ENCODE data around the gene CDK14. TPM values are rescaled to one million over a fixed set of nuclear protein-coding genes. Genes with fewer than 3 reads are reported as not detected.

CDK14 gene
- total RNA-seq, 1 experiment from 2014 or later = 39.1 TPM

DNA sequence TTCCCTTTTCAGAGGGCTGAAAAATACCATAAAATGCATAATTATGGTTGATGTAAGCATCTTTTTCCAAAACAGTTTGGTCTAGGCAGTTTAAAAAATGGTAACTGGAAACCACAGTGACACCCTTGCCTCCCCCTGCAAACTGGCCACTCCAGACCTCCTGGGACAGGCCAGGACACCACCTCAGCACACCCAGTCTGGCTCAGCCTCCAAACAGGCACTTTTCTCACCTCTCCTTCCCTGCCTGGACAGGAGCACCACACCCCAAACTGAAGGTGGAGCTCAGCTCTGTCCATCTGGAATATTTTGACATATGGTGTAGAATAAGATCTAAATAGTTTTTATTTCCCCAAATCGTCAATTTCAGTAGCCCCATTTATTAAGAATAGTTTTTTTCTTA, 78.5 kb downstream of the CDK14 start:
- H3F3A ChIP-seq (ENCODE audit: insufficient read depth, low read depth) = no peaks in the 10 kb centered on the region
- H3K79me2 ChIP-seq (ENCODE audit: low read depth) = no peaks in the 10 kb centered on the region
- no peak overlapping the region for H3K4me2 ChIP-seq
- no peak overlapping the region for H3K4me3 ChIP-seq
- BruUV-seq (replicated peaks) = no TSS peak
- H3K9me2 ChIP-seq (ENCODE audit: insufficient read depth) = no peaks in the 10 kb centered on the region
- H3K9me3 ChIP-seq (ENCODE audit: insufficient read depth, low read depth) = no peaks in the 10 kb centered on the region
- intact Hi-C loops (cut with micrococcal nuclease; ENCODE audit: unreplicated experiment) = no loop called here
- no peaks in the 10 kb centered on the region for H4K20me1 ChIP-seq (ENCODE audit: insufficient read depth)
- CTCF ChIA-PET = no interaction called here
- H3K27me3 ChIP-seq (ENCODE audit: insufficient read depth, low read depth) = no peaks in the 10 kb centered on the region
- no peaks in the 10 kb centered on the region for H3K36me3 ChIP-seq (ENCODE audit: low read depth)
- no peak overlapping the region for H2AFZ ChIP-seq
- H3K27ac ChIP-seq = no peak overlapping the region
- no peak for DNase-seq
- POLR2A ChIA-PET (ENCODE audit: unreplicated experiment) = no interaction called here
- no peak for TF ChIP-seq EZH2 (IDR thresholded peaks at IDR 0.05; ENCODE audit: low read depth)
- TF ChIP-seq, protein P1, sequence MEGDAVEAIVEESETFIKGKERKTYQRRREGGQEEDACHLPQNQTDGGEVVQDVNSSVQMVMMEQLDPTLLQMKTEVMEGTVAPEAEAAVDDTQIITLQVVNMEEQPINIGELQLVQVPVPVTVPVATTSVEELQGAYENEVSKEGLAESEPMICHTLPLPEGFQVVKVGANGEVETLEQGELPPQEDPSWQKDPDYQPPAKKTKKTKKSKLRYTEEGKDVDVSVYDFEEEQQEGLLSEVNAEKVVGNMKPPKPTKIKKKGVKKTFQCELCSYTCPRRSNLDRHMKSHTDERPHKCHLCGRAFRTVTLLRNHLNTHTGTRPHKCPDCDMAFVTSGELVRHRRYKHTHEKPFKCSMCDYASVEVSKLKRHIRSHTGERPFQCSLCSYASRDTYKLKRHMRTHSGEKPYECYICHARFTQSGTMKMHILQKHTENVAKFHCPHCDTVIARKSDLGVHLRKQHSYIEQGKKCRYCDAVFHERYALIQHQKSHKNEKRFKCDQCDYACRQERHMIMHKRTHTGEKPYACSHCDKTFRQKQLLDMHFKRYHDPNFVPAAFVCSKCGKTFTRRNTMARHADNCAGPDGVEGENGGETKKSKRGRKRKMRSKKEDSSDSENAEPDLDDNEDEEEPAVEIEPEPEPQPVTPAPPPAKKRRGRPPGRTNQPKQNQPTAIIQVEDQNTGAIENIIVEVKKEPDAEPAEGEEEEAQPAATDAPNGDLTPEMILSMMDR (conservative IDR thresholded peaks at IDR 0.05) = no peak
- no peaks in the 10 kb centered on the region for H3K4me1 ChIP-seq (replicated peaks; ENCODE audit: insufficient read depth)

DNA sequence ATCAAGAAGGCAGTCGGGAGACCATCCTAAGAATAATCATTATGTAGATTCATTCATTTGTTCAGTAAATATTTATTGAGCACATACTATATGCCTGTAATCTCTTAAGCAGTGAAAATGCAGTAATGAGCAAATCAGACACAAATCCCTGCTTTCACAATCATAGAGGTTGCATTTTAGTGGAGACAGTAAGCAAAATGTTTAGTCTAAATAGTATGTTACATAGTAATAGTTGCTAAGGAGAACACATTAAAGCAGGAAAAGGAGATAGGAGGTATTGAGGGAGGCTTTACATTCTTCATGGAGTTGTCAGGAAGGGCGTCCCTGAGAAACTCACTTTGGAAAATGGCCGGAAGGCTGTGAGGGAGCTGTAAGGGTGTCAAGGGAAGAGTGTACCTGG, 79.9 kb downstream of the CDK14 start:
- no peak overlapping the region for H3K4me2 ChIP-seq
- TF ChIP-seq EZH2 (IDR thresholded peaks at IDR 0.05; ENCODE audit: low read depth) = no peak
- TF ChIP-seq, protein P1 (conservative IDR thresholded peaks at IDR 0.05) = no peak
- POLR2A ChIA-PET (ENCODE audit: unreplicated experiment) = no interaction called here
- H4K20me1 ChIP-seq (ENCODE audit: insufficient read depth) = no peaks in the 10 kb centered on the region
- H3K9me2 ChIP-seq (ENCODE audit: insufficient read depth) = no peaks in the 10 kb centered on the region
- H3K27me3 ChIP-seq (ENCODE audit: insufficient read depth, low read depth) = no peaks in the 10 kb centered on the region
- H3K79me2 ChIP-seq (ENCODE audit: low read depth) = no peaks in the 10 kb centered on the region
- H3F3A ChIP-seq (ENCODE audit: insufficient read depth, low read depth) = no peaks in the 10 kb centered on the region
- intact Hi-C loops (cut with micrococcal nuclease; ENCODE audit: unreplicated experiment) = no loop called here
- no peaks in the 10 kb centered on the region for H3K9me3 ChIP-seq (ENCODE audit: insufficient read depth, low read depth)
- CTCF ChIA-PET = no interaction called here
- no peak for DNase-seq
- H3K27ac ChIP-seq = no peak overlapping the region
- no peak overlapping the region for H2AFZ ChIP-seq
- no peaks in the 10 kb centered on the region for H3K36me3 ChIP-seq (ENCODE audit: low read depth)
- no TSS peak for BruUV-seq (replicated peaks)
- H3K4me3 ChIP-seq = no peak overlapping the region
- H3K4me1 ChIP-seq (replicated peaks; ENCODE audit: insufficient read depth) = no peaks in the 10 kb centered on the region

DNA sequence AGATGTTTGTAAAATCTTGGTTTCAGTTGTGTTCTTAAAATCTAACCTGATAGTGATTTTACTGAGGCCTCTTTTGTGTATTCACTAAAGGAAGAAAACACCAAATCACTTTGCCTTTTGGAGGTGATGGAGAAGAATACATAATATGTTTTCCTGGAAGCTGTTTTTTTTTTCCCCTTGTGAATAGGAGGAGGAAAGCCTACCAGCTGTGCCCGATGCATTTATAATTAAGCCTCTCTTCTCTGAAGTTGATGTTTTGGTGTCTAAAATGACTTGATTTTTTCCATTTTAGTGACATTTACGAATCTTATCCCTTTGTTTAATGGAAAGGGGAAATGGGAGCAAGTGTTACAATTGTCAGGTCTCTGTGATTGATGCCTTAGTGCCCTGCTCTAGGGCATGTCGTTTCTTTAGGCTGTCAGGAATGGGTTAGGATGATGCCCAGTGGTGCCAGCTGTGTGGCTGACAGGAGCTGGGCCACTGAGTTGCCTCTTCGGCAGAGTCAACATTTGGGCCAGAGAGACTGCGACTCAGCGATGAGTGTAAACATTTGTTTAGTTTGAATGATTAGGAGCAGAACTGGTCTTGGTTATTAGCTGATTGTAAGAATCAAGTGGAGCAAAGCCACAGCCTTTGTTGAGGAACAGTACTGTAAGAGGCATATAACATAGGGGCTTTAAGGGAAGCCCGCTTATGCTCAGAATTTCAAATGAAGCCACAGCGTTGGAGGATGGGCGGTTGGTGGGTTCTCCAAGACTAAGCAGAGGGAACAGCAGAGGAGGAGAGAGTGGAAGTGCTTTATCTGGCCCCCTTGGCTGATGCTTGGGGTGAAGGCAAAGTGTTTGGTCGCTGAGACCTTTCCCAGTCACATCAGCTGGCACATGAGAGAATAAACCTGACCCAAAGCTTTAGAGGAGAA, 81.6 kb downstream of the CDK14 start:
- H3F3A ChIP-seq (ENCODE audit: insufficient read depth, low read depth) = no peaks in the 10 kb centered on the region
- H3K4me3 ChIP-seq = no peak overlapping the region
- no peaks in the 10 kb centered on the region for H4K20me1 ChIP-seq (ENCODE audit: insufficient read depth)
- H3K36me3 ChIP-seq (ENCODE audit: low read depth) = no peaks in the 10 kb centered on the region
- no peaks in the 10 kb centered on the region for H3K9me3 ChIP-seq (ENCODE audit: insufficient read depth, low read depth)
- no peaks in the 10 kb centered on the region for H3K27me3 ChIP-seq (ENCODE audit: insufficient read depth, low read depth)
- H2AFZ ChIP-seq = no peak overlapping the region
- BruUV-seq (replicated peaks) = no TSS peak
- H3K27ac ChIP-seq = no peak overlapping the region
- no peak for DNase-seq
- intact Hi-C loops (cut with micrococcal nuclease; ENCODE audit: unreplicated experiment) = no loop called here
- no peaks in the 10 kb centered on the region for H3K79me2 ChIP-seq (ENCODE audit: low read depth)
- no peak overlapping the region for H3K4me2 ChIP-seq
- no peaks in the 10 kb centered on the region for H3K9me2 ChIP-seq (ENCODE audit: insufficient read depth)
- TF ChIP-seq EZH2 (IDR thresholded peaks at IDR 0.05; ENCODE audit: low read depth) = no peak
- TF ChIP-seq, protein P1 (conservative IDR thresholded peaks at IDR 0.05) = no peak
- CTCF ChIA-PET = no interaction called here
- H3K4me1 ChIP-seq (replicated peaks; ENCODE audit: insufficient read depth) = no peaks in the 10 kb centered on the region
- POLR2A ChIA-PET (ENCODE audit: unreplicated experiment) = no interaction called here
